NCI-H2171 treated with DMSO at 0.1 percent for 48 hours (cell line): Measurements from ENCODE around the gene GAL3ST2.
"Not testable (repeated sequence)": the region's sequence is repeated elsewhere in the genome, so short reads cannot be mapped to it uniquely, and the experiment has no call there.

Experiments used
- DNase-seq: peaks from one replicate; lab custom pipeline; 2025; lab: John Stamatoyannopoulos, UW

GAL3ST2 gene

GRCh38 chr2:241795021-241795999, 18.7 kb downstream of the GAL3ST2 start:
- no peak for DNase-seq

- no peak for DNase-seq
These were observed 19.6 kb downstream of the GAL3ST2 start for GRCh38 chr2:241796209-241796608.

GRCh38 chr2:241796610-241797138, 20.1 kb downstream of the GAL3ST2 start:
- DNase-seq: no peak

GRCh38 chr2:241797441-241798080, 20.9 kb downstream of the GAL3ST2 start:
- no peak for DNase-seq

- no peak for DNase-seq
These were observed 21.5 kb downstream of the GAL3ST2 start for GRCh38 chr2:241798081-241798630.

- no peak for DNase-seq
These were observed 22.3 kb downstream of the GAL3ST2 start for GRCh38 chr2:241798631-241799521.

- no peak for DNase-seq
These were observed 23.0 kb downstream of the GAL3ST2 start for GRCh38 chr2:241799522-241800197.

GRCh38 chr2:241800198-241800903, 23.7 kb downstream of the GAL3ST2 start:
- DNase-seq: not testable (repeated sequence)

- no peak for DNase-seq
These were observed 25.2 kb downstream of the GAL3ST2 start for GRCh38 chr2:241801611-241802420.

GRCh38 chr2:241802421-241803318, 26.0 kb downstream of the GAL3ST2 start:
- no peak for DNase-seq

- peak; percentile 39 for DNase-seq
These were observed 27.0 kb downstream of the GAL3ST2 start for GRCh38 chr2:241803387-241804325.

- DNase-seq: no peak
These were observed 28.0 kb downstream of the GAL3ST2 start for GRCh38 chr2:241804326-241805229.

GRCh38 chr2:241806217-241806616, 29.6 kb downstream of the GAL3ST2 start:
- DNase-seq: not testable (repeated sequence)

GRCh38 chr2:241808051-241808720, 31.6 kb downstream of the GAL3ST2 start:
- DNase-seq: no peak

GRCh38 chr2:241808721-241809382, 32.2 kb downstream of the GAL3ST2 start, which contains the start of gene NEU4:
Gene NEU4, plus strand, starts transcription at chr2:241809193. Its CDS starts 5,292 bp downstream, at chr2:241814485.
- DNase-seq: no peak
